GM10847 (cell line): ENCODE measurements around the gene COL12A1.

Experiments
- POLR2A ChIP-seq: IDR thresholded peaks from 2 replicates; pipeline ENCODE4 v1.6.1; 2011; ENCODE audit not compliant: insufficient read length; ENCODE audit errors: extremely low read depth

The COL12A1 gene

GRCh38 chr6:75204217-75204958 lies 1.5 kb downstream of the COL12A1 start:
- no peak for TF ChIP-seq POLR2A

- TF ChIP-seq POLR2A = no peak
Observed at GRCh38 chr6:75203721-75204120, 2.1 kb downstream of the COL12A1 start.

GRCh38 chr6:75202676-75203131 lies 3.1 kb downstream of the COL12A1 start:
- no peak for TF ChIP-seq POLR2A

GRCh38 chr6:75201901-75202672 lies 3.8 kb downstream of the COL12A1 start:
- TF ChIP-seq POLR2A = no peak

- no peak for TF ChIP-seq POLR2A
Observed at GRCh38 chr6:75201021-75201420, 4.8 kb downstream of the COL12A1 start.

- no peak for TF ChIP-seq POLR2A
Observed at GRCh38 chr6:75199889-75200288, 6.0 kb downstream of the COL12A1 start.

- TF ChIP-seq POLR2A = no peak
Observed at GRCh38 chr6:75196081-75196687, 9.7 kb downstream of the COL12A1 start.

GRCh38 chr6:75188221-75188925 lies 17.5 kb downstream of the COL12A1 start:
- TF ChIP-seq POLR2A = no peak

- TF ChIP-seq POLR2A = no peak
Observed at GRCh38 chr6:75183099-75183541, 22.7 kb downstream of the COL12A1 start.

- TF ChIP-seq POLR2A = no peak
Observed at GRCh38 chr6:75180864-75181263, 25.0 kb downstream of the COL12A1 start.

- TF ChIP-seq POLR2A = no peak
Observed at GRCh38 chr6:75178757-75179156, 27.1 kb downstream of the COL12A1 start.

GRCh38 chr6:75176076-75176582 lies 29.7 kb downstream of the COL12A1 start:
- no peak for TF ChIP-seq POLR2A

GRCh38 chr6:75171986-75172385 lies 33.9 kb downstream of the COL12A1 start:
- TF ChIP-seq POLR2A = no peak

- TF ChIP-seq POLR2A = no peak
Observed at GRCh38 chr6:75171567-75171966, 34.3 kb downstream of the COL12A1 start.
